GM23338 (cell line): ENCODE measurements around the gene POLR2H. TPM values are rescaled to one million over a fixed set of nuclear protein-coding genes. Genes with fewer than 3 reads are reported as not detected.
A peak's percentile ranks its signal among the peaks of the same experiment; 100 is the strongest.

ENCODE experiments used
- ATAC-seq: fragments of 200-7000 bp; cut with Tn5 transposase; 3 replicates; pipeline ENCODE4 v1.9.1; 2020
- DNase-seq: peaks from one replicate; pipeline ENCODE4 v3.0.0-alpha.2; 2015; ENCODE audit warnings: low spot score
- H2AFZ ChIP-seq: fragments of 200-600 bp; sonication (generic); 2 replicates; pipeline ENCODE4 v1.8.0; 2016; ENCODE audit warnings: antibody characterized with exemption, mild to moderate bottlenecking, moderate library complexity
- H3F3A ChIP-seq: fragments of 200-600 bp; sonication (generic); replicated peaks from 2 replicates; pipeline ENCODE4 v1.8.0; 2017; ENCODE audit warnings: antibody characterized with exemption, mixed run types, low read depth
- H3K27ac ChIP-seq: fragments of 200-600 bp; sonication (generic); 2 replicates; pipeline ENCODE4 v1.6.1; 2016; ENCODE audit warnings: low read depth
- H3K27me3 ChIP-seq: fragments of 200-600 bp; sonication (generic); 2 replicates; pipeline ENCODE4 v1.8.0; 2016; ENCODE audit warnings: mild to moderate bottlenecking, mixed run types, moderate library complexity; ENCODE audit not compliant: insufficient read depth
- H3K36me3 ChIP-seq: fragments of 200-600 bp; sonication (generic); 2 replicates; pipeline ENCODE4 v1.8.0; 2016; ENCODE audit warnings: mild to moderate bottlenecking; ENCODE audit not compliant: insufficient read depth
- H3K4me1 ChIP-seq: fragments of 200-600 bp; sonication (generic); 2 replicates; pipeline ENCODE4 v1.8.0; 2016; ENCODE audit warnings: mild to moderate bottlenecking, moderate library complexity; ENCODE audit not compliant: insufficient read depth
- H3K4me2 ChIP-seq: fragments of 200-600 bp; sonication (generic); 2 replicates; pipeline ENCODE4 v1.7.1; 2017; ENCODE audit warnings: mixed run types
- H3K4me3 ChIP-seq: fragments of 200-600 bp; sonication (generic); 2 replicates; pipeline ENCODE4 v1.6.1; 2016; ENCODE audit warnings: mixed run types
- H3K79me2 ChIP-seq: fragments of 200-600 bp; sonication (generic); replicated peaks from 2 replicates; pipeline ENCODE4 v1.8.0; 2017; ENCODE audit warnings: mild to moderate bottlenecking; ENCODE audit not compliant: insufficient read depth
- H3K9me2 ChIP-seq: fragments of 200-600 bp; sonication (generic); 2 replicates; pipeline ENCODE4 v1.8.0; 2017; ENCODE audit not compliant: insufficient read depth
- H4K20me1 ChIP-seq: fragments of 200-600 bp; sonication (generic); replicated peaks from 2 replicates; pipeline ENCODE4 v1.8.0; 2017; ENCODE audit warnings: mild to moderate bottlenecking; ENCODE audit not compliant: insufficient read depth
- H3K27ac Mint-ChIP-seq: 2 replicates; pipeline ENCODE4 v1.8.0; 2020; ENCODE audit warnings: inconsistent platforms, mild to moderate bottlenecking, moderate library complexity, mixed read lengths
- H3K27me3 Mint-ChIP-seq: 3 replicates; pipeline ENCODE4 v1.8.0; 2022; ENCODE audit warnings: low read depth, mild to moderate bottlenecking, moderate library complexity, mixed read lengths, inconsistent platforms; ENCODE audit not compliant: insufficient read depth, poor library complexity
- H3K36me3 Mint-ChIP-seq: 3 replicates; pipeline ENCODE4 v1.8.0; 2021; ENCODE audit warnings: low read depth, mild to moderate bottlenecking, inconsistent platforms, moderate library complexity, mixed read lengths
- H3K4me1 Mint-ChIP-seq: 3 replicates; pipeline ENCODE4 v1.8.0; 2020; ENCODE audit warnings: mild to moderate bottlenecking, inconsistent platforms, mixed read lengths
- H3K4me3 Mint-ChIP-seq: 3 replicates; pipeline ENCODE4 v1.8.0; 2021; ENCODE audit warnings: moderate library complexity, mild to moderate bottlenecking, inconsistent platforms, mixed read lengths
- H3K9me3 Mint-ChIP-seq: 3 replicates; pipeline ENCODE4 v1.8.0; 2020; ENCODE audit warnings: moderate library complexity, mild to moderate bottlenecking, inconsistent platforms, mixed read lengths
- ETS1 ChIP-seq: IDR thresholded peaks from 2 replicates; pipeline ENCODE4 v1.6.1; 2016; ENCODE audit warnings: antibody characterized with exemption
- EZH2 ChIP-seq: fragments of 200-600 bp; sonication (generic); IDR thresholded peaks from one replicate; pipeline ENCODE4 v1.8.0; 2017; ENCODE audit warnings: antibody characterized with exemption, mild to moderate bottlenecking, low read depth; ENCODE audit not compliant: unreplicated experiment
- EZH2phosphoT487 ChIP-seq: fragments of 200-600 bp; sonication (generic); IDR thresholded peaks from one replicate; pipeline ENCODE4 v1.8.1; 2018; ENCODE audit warnings: antibody characterized with exemption; ENCODE audit not compliant: unreplicated experiment
- polyA plus RNA-seq: library from polyadenylated mRNA; unstranded; fragments of >200 nt; fragmentation: Nextera tagmentation; extraction: Ambion mirVana; gene quantifications from 2 replicates; pipeline ENCODE4 v1.2.1, GENCODE V29; 2016
- total RNA-seq: library from RNA; depleted of rRNA; stranded (reverse); fragments of >200 nt; shearing (Covaris generic); gene quantifications from 2 replicates; pipeline ENCODE4 v1.2.3, GENCODE V29; 2014
- TF ChIP-seq, protein P1 (sequence below): fragments of 250-450 bp; sonication (Bioruptor Pico); IDR thresholded peaks from 2 replicates; pipeline ENCODE4 v1.5.0; 2020; ENCODE audit warnings: mild to moderate bottlenecking, moderate library complexity

The POLR2H gene
- total and polyA plus RNA-seq, 2 experiments from 2014 or later: 190 to 199 TPM

DNA sequence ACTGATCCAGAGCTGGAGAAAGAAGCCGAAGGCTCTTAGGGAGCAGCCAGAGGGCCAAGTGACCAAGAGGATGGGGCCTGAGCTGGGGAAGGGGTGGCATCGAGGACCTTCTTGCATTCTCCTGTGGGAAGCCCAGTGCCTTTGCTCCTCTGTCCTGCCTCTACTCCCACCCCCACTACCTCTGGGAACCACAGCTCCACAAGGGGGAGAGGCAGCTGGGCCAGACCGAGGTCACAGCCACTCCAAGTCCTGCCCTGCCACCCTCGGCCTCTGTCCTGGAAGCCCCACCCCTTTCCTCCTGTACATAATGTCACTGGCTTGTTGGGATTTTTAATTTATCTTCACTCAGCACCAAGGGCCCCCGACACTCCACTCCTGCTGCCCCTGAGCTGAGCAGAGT lies 27.9 kb downstream of the POLR2H start:
- DNase-seq (no peak), ATAC-seq (peak; percentile 17; the same call in 1 of the 3 replicates)
- Histone ChIP-seq H3K9me2 (no peaks in the 10 kb centered on the region), H3K79me2 (no peaks in the 10 kb centered on the region), H3K27ac (no peak overlapping the region), H3K27me3 (0 out of 2 replicates have a peak, but pooled peaks cover 5% of the 10 kb centered on the region), H3K4me2 (no peak overlapping the region), H3K4me3 (no peak overlapping the region), H2AFZ (no peak overlapping the region), H3K4me1 (no peaks in the 10 kb centered on the region; the same call in 1 of the 2 replicates), H3F3A (no peaks in the 10 kb centered on the region), H3K36me3 (no peaks in the 10 kb centered on the region), H4K20me1 (no peaks in the 10 kb centered on the region)
- Mint-ChIP-seq H3K27ac (no peak overlapping the region), H3K4me1 (peaks cover 5% of the 10 kb centered on the region; the same call in 2 of the 3 replicates), H3K9me3 (no peaks in the 10 kb centered on the region), H3K4me3 (no peak overlapping the region), H3K27me3 (peaks cover 5% of the 10 kb centered on the region), H3K36me3 (no peaks in the 10 kb centered on the region)
- no peak for TF ChIP-seq ETS1

- Mint-ChIP-seq H3K27ac (no peak overlapping the region), H3K4me3 (no peak overlapping the region), H3K27me3 (peaks cover 6% of the 10 kb centered on the region), H3K36me3 (no peaks in the 10 kb centered on the region), H3K4me1 (peaks cover 5% of the 10 kb centered on the region; the same call in 2 of the 3 replicates), H3K9me3 (no peaks in the 10 kb centered on the region)
- Histone ChIP-seq H3K9me2 (no peaks in the 10 kb centered on the region), H3K36me3 (no peaks in the 10 kb centered on the region), H3K27me3 (0 out of 2 replicates have a peak, but pooled peaks cover 5% of the 10 kb centered on the region), H3K27ac (no peak overlapping the region), H3F3A (no peaks in the 10 kb centered on the region), H2AFZ (no peak overlapping the region), H3K79me2 (no peaks in the 10 kb centered on the region), H3K4me2 (no peak overlapping the region), H4K20me1 (no peaks in the 10 kb centered on the region), H3K4me3 (no peak overlapping the region), H3K4me1 (no peaks in the 10 kb centered on the region; the same call in 1 of the 2 replicates)
- no peak for TF ChIP-seq EZH2
- ATAC-seq (no peak), DNase-seq (no peak)
Measured at GRCh38 chr3:184389935-184390528, 28.5 kb downstream of the POLR2H start.

GRCh38 chr3:184391266-184391665 lies 29.8 kb downstream of the POLR2H start:
- Histone ChIP-seq H4K20me1 (no peaks in the 10 kb centered on the region), H3K4me3 (no peak overlapping the region), H3K36me3 (no peaks in the 10 kb centered on the region), H3F3A (no peaks in the 10 kb centered on the region), H2AFZ (no peak overlapping the region), H3K79me2 (no peaks in the 10 kb centered on the region), H3K9me2 (no peaks in the 10 kb centered on the region), H3K4me2 (no peak overlapping the region), H3K27ac (no peak overlapping the region), H3K4me1 (no peaks in the 10 kb centered on the region; the same call in 1 of the 2 replicates), H3K27me3 (no peaks in the 10 kb centered on the region)
- no peak overlapping the region for H3K4me3 Mint-ChIP-seq
- H3K4me1 Mint-ChIP-seq: peaks cover 5% of the 10 kb centered on the region; the same call in 2 of the 3 replicates
- H3K27me3 Mint-ChIP-seq: peaks cover 6% of the 10 kb centered on the region
- H3K9me3 Mint-ChIP-seq: no peaks in the 10 kb centered on the region
- no peaks in the 10 kb centered on the region for H3K36me3 Mint-ChIP-seq
- ATAC-seq (no peak), DNase-seq (no peak)
- no peak for TF ChIP-seq EZH2phosphoT487
- TF ChIP-seq, protein P1, sequence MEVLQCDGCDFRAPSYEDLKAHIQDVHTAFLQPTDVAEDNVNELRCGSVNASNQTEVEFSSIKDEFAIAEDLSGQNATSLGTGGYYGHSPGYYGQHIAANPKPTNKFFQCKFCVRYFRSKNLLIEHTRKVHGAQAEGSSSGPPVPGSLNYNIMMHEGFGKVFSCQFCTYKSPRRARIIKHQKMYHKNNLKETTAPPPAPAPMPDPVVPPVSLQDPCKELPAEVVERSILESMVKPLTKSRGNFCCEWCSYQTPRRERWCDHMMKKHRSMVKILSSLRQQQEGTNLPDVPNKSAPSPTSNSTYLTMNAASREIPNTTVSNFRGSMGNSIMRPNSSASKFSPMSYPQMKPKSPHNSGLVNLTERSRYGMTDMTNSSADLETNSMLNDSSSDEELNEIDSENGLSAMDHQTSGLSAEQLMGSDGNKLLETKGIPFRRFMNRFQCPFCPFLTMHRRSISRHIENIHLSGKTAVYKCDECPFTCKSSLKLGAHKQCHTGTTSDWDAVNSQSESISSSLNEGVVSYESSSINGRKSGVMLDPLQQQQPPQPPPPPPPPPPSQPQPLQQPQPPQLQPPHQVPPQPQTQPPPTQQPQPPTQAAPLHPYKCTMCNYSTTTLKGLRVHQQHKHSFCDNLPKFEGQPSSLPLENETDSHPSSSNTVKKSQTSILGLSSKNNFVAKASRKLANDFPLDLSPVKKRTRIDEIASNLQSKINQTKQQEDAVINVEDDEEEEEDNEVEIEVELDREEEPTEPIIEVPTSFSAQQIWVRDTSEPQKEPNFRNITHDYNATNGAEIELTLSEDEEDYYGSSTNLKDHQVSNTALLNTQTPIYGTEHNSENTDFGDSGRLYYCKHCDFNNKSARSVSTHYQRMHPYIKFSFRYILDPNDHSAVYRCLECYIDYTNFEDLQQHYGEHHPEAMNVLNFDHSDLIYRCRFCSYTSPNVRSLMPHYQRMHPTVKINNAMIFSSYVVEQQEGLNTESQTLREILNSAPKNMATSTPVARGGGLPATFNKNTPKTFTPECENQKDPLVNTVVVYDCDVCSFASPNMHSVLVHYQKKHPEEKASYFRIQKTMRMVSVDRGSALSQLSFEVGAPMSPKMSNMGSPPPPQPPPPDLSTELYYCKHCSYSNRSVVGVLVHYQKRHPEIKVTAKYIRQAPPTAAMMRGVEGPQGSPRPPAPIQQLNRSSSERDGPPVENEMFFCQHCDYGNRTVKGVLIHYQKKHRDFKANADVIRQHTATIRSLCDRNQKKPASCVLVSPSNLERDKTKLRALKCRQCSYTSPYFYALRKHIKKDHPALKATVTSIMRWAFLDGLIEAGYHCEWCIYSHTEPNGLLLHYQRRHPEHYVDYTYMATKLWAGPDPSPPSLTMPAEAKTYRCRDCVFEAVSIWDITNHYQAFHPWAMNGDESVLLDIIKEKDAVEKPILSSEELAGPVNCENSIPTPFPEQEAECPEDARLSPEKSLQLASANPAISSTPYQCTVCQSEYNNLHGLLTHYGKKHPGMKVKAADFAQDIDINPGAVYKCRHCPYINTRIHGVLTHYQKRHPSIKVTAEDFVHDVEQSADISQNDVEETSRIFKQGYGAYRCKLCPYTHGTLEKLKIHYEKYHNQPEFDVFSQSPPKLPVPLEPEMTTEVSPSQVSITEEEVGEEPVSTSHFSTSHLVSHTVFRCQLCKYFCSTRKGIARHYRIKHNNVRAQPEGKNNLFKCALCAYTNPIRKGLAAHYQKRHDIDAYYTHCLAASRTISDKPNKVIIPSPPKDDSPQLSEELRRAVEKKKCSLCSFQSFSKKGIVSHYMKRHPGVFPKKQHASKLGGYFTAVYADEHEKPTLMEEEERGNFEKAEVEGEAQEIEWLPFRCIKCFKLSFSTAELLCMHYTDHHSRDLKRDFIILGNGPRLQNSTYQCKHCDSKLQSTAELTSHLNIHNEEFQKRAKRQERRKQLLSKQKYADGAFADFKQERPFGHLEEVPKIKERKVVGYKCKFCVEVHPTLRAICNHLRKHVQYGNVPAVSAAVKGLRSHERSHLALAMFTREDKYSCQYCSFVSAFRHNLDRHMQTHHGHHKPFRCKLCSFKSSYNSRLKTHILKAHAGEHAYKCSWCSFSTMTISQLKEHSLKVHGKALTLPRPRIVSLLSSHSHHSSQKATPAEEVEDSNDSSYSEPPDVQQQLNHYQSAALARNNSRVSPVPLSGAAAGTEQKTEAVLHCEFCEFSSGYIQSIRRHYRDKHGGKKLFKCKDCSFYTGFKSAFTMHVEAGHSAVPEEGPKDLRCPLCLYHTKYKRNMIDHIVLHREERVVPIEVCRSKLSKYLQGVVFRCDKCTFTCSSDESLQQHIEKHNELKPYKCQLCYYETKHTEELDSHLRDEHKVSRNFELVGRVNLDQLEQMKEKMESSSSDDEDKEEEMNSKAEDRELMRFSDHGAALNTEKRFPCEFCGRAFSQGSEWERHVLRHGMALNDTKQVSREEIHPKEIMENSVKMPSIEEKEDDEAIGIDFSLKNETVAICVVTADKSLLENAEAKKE (CRISPR knock-in tag): no peak
- H3K27ac Mint-ChIP-seq: no peak overlapping the region
